ENCODE measurements around the gene ADGRV1. TPM values are rescaled to one million over a fixed set of nuclear protein-coding genes. Genes with fewer than 3 reads are reported as not detected.

Gene ADGRV1
- polyA plus RNA-seq, 1 of the 3 experiments (the other 2 are of a cell fraction) = 0.23 TPM

GRCh38 chr5:91180506-91180905, 621.9 kb downstream of the ADGRV1 start:
- Histone ChIP-seq H3K4me2 (no peak overlapping the region), H3K4me1 (ENCODE audit: control insufficient read depth in 1 of 2, insufficient read depth in 2 of 2, low read depth in 1 of 2, low read length in 1 of 2) (peaks cover 0 to 14% of the 10 kb centered on the region in 2 experiments; a peak in 3 of 4 replicates), H3K79me2 (ENCODE audit: insufficient read depth) (no peaks in the 10 kb centered on the region), H3F3A (replicated peaks; ENCODE audit: insufficient read depth) (peaks cover 6% of the 10 kb centered on the region), H2AFZ (ENCODE audit: low read depth) (no peak overlapping the region), H3K9ac (no peak overlapping the region), H3K27me3 (ENCODE audit: insufficient read depth) (no peaks in the 10 kb centered on the region), H3K9me3 (no peaks in the 10 kb centered on the region), H3K4me3 (ENCODE audit: low read depth in 2 of 2, low read length in 1 of 2) (no peak overlapping the region), H3K9me2 (no peaks in the 10 kb centered on the region), H3K36me3 (replicated peaks in 1 of 2; ENCODE audit: control insufficient read depth in 1 of 2, insufficient read depth in 2 of 2, low read length in 1 of 2) (no peaks in the 10 kb centered on the region), H3K27ac (ENCODE audit: low read depth in 2 of 2, low read length in 1 of 2) (no peak overlapping the region), H4K20me1 (ENCODE audit: insufficient read depth) (no peaks in the 10 kb centered on the region)
- CTCF ChIA-PET = no interaction called here
- TF ChIP-seq USF2 (IDR thresholded peaks at IDR 0.05; ENCODE audit: borderline replicate concordance, low read depth, low read length) = no peak
- TF ChIP-seq REST (IDR thresholded peaks at IDR 0.05; ENCODE audit: low read depth, low read length) = no peak
- TF ChIP-seq POLR2AphosphoS5 (IDR thresholded peaks at IDR 0.05; ENCODE audit: low read depth, low read length) = no peak
- no peak for TF ChIP-seq FOSL2 (IDR thresholded peaks at IDR 0.05; ENCODE audit: borderline replicate concordance, low read depth)
- no peak for DNase-seq
- POLR2A ChIA-PET = no interaction called here
- WGBS (ENCODE audit: low lambda C conversion rate) = 98% methylated on average over 5 of the region's 5 CpGs

- no peaks in the 10 kb centered on the region for H3K27me3 ChIP-seq (ENCODE audit: insufficient read depth)
- no peaks in the 10 kb centered on the region for H3K36me3 ChIP-seq (replicated peaks in 1 of 2; ENCODE audit: control insufficient read depth in 1 of 2, insufficient read depth in 2 of 2, low read length in 1 of 2)
- no peaks in the 10 kb centered on the region for H3K79me2 ChIP-seq (ENCODE audit: insufficient read depth)
- no peak overlapping the region for H3K4me2 ChIP-seq
- ChIA-PET POLR2A (no interaction called here), CTCF (interaction anchor here (0.9 kb wide), 1 partner anchor 8 kb away, joined by 4 read pairs; no protein-coding TSS in a partner anchor)
- H3K9ac ChIP-seq = no peak overlapping the region
- WGBS (ENCODE audit: low lambda C conversion rate) = 62% methylated on average over 4 of the region's 4 CpGs
- no peak for DNase-seq
- H3K4me1 ChIP-seq (ENCODE audit: control insufficient read depth in 1 of 2, insufficient read depth in 2 of 2, low read depth in 1 of 2, low read length in 1 of 2) = peaks cover 0 to 14% of the 10 kb centered on the region in 2 experiments; a peak in 2 of 4 replicates
- H3K4me3 ChIP-seq (ENCODE audit: low read depth in 2 of 2, low read length in 1 of 2) = no peak overlapping the region
- H2AFZ ChIP-seq (ENCODE audit: low read depth) = no peak overlapping the region
- H3K9me2 ChIP-seq = no peaks in the 10 kb centered on the region
- TF ChIP-seq EZH2phosphoT487 (IDR thresholded peaks at IDR 0.05; ENCODE audit: borderline replicate concordance, low read depth) (no peak), USF2 (IDR thresholded peaks at IDR 0.05; ENCODE audit: borderline replicate concordance, low read depth, low read length) (no peak), RFX5 (IDR thresholded peaks at IDR 0.05; ENCODE audit: low read length) (no peak), FOSL2 (IDR thresholded peaks at IDR 0.05; ENCODE audit: borderline replicate concordance, low read depth) (no peak)
- H3K9me3 ChIP-seq = no peaks in the 10 kb centered on the region
- no peaks in the 10 kb centered on the region for H3F3A ChIP-seq (replicated peaks; ENCODE audit: insufficient read depth)
- no peak overlapping the region for H3K27ac ChIP-seq (ENCODE audit: low read depth in 2 of 2, low read length in 1 of 2)
- H4K20me1 ChIP-seq (ENCODE audit: insufficient read depth) = no peaks in the 10 kb centered on the region
Measured at GRCh38 chr5:91182763-91183162, 624.2 kb downstream of the ADGRV1 start.

All from SK-N-SH (cell line).